Osteoblast (primary cell): ENCODE results near the gene PBX1. TPM values are rescaled to one million over a fixed set of nuclear protein-coding genes. Genes with fewer than 3 reads are reported as not detected.

ENCODE experiments used
- DNase-seq: peaks from one replicate; pipeline ENCODE4 v3.0.0; 2011; ENCODE audit warnings: low spot score, mixed read lengths; ENCODE audit not compliant: insufficient read length; ENCODE audit errors: missing footprints
- H2AFZ ChIP-seq: 2 replicates; pipeline ENCODE4 v1.6.0; 2011; ENCODE audit warnings: mild to moderate bottlenecking, low read length
- H3K27ac ChIP-seq: 2 replicates; pipeline ENCODE4 v1.5.1; 2011; ENCODE audit warnings: mild to moderate bottlenecking, low read depth, low read length, moderate library complexity
- H3K27me3 ChIP-seq: 2 replicates; pipeline ENCODE4 v1.6.0; 2012; ENCODE audit warnings: mild to moderate bottlenecking, control low read depth, inconsistent platforms, low read length, moderate library complexity; ENCODE audit not compliant: insufficient read depth
- H3K36me3 ChIP-seq: 2 replicates; pipeline ENCODE4 v1.5.1; 2011; ENCODE audit warnings: mild to moderate bottlenecking, low read length, control low read depth, moderate library complexity; ENCODE audit not compliant: insufficient read depth
- H3K4me1 ChIP-seq: 2 replicates; pipeline ENCODE4 v1.5.1; 2011; ENCODE audit warnings: mild to moderate bottlenecking, low read length, control low read depth, moderate library complexity; ENCODE audit not compliant: insufficient read depth
- H3K4me2 ChIP-seq: 2 replicates; pipeline ENCODE4 v1.6.0; 2011; ENCODE audit warnings: mild to moderate bottlenecking, low read length; ENCODE audit not compliant: insufficient read depth
- H3K4me3 ChIP-seq: fragments of 200-600 bp; sonication (generic); 3 replicates; pipeline ENCODE4 v1.5.1; 2012; ENCODE audit warnings: mild to moderate bottlenecking, low read length, inconsistent platforms; ENCODE audit not compliant: insufficient read depth
- H3K79me2 ChIP-seq: 2 replicates; pipeline ENCODE4 v1.6.0; 2012; ENCODE audit warnings: mild to moderate bottlenecking, low read length, control low read depth, inconsistent platforms; ENCODE audit not compliant: insufficient read depth
- H3K9me3 ChIP-seq: 2 replicates; pipeline ENCODE4 v1.5.1; 2011; ENCODE audit warnings: low read depth, low read length, control low read depth
- H4K20me1 ChIP-seq: 2 replicates; pipeline ENCODE4 v1.6.0; 2012; ENCODE audit warnings: mild to moderate bottlenecking, low read length, control low read depth; ENCODE audit not compliant: insufficient read depth
- CTCF ChIP-seq: IDR thresholded peaks from 2 replicates; pipeline ENCODE4 v1.5.1; 2011; ENCODE audit warnings: mild to moderate bottlenecking, low read depth, low read length, moderate library complexity; ENCODE audit errors: extremely low read depth
- total RNA-seq: library from RNA; depleted of rRNA; stranded (reverse); fragments of >200 nt; gene quantifications from 2 replicates; pipeline ENCODE4 v1.2.3, GENCODE V29; 2012

Gene PBX1
- total RNA-seq, 1 donor, result 10.1 TPM

DNA sequence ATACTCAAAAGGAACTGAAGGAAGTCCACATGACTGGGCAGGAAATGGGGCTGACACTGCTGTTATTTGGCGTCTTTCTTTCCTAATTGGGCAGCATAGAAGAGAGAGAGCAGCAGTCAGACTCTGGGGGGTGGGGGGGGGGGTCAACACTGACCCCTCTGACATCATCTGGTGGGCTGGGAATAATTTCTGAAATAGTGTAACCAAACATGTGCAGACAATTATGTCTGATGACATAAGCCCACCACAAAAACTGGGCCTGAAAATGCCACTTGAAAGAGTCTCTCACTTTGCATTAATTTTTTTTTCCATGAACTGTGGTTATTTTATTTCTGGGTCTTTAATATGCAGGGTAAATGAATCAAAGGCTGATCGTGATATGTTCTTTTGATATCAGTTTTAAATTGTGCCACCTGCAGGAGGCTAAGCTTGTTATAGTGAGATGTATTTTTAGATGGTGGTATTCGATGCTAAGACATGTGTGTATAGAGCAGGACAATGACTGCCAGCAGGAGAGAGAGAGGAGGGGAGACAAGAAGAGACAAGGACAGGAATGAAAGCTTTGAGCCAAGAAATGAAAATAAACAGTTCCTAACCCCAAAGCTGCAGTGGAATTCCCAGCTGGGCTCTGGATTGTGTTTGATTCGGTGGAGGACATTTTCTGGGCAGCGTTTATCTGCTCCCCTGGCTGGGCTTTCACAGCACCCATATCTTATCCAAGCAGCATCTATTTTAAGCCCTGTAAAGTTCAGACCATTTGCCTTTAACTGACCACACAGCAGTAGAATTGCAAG, 264.7 kb downstream of the PBX1 start:
- Histone ChIP-seq H3K4me1 (no peaks in the 10 kb centered on the region), H3K36me3 (no peaks in the 10 kb centered on the region), H3K9me3 (no peaks in the 10 kb centered on the region), H3K4me2 (no peak overlapping the region), H3K79me2 (no peaks in the 10 kb centered on the region), H2AFZ (no peak overlapping the region), H3K27me3 (no peaks in the 10 kb centered on the region), H3K27ac (no peak overlapping the region), H4K20me1 (no peaks in the 10 kb centered on the region), H3K4me3 (no peak overlapping the region)
- TF ChIP-seq CTCF, result no peak
- no peak for DNase-seq

DNA sequence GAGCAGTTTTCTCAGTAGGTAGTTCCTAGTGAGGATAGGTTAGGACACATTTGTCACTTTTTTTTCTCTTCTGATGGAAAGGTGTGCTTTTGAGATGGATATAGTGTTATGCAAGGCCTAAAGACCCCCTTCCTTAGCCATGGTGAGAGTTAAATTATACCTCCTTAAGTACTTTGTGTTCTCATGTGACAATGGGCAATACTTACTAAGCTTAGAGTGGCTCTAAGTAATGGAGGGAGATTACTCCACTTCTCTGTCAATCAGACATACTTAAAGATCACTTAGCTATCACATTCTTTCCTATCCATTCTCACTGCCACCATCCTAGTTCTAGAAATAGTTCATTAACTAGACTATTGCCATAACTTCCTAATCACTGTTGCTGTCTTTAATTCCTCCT, 265.6 kb downstream of the PBX1 start:
- Histone ChIP-seq H3K27me3 (no peaks in the 10 kb centered on the region), H3K4me3 (no peak overlapping the region), H4K20me1 (no peaks in the 10 kb centered on the region), H3K4me2 (no peak overlapping the region), H3K4me1 (no peaks in the 10 kb centered on the region), H3K36me3 (no peaks in the 10 kb centered on the region), H3K9me3 (no peaks in the 10 kb centered on the region), H3K79me2 (no peaks in the 10 kb centered on the region), H2AFZ (no peak overlapping the region), H3K27ac (no peak overlapping the region)
- no peak for TF ChIP-seq CTCF
- no peak for DNase-seq

DNA sequence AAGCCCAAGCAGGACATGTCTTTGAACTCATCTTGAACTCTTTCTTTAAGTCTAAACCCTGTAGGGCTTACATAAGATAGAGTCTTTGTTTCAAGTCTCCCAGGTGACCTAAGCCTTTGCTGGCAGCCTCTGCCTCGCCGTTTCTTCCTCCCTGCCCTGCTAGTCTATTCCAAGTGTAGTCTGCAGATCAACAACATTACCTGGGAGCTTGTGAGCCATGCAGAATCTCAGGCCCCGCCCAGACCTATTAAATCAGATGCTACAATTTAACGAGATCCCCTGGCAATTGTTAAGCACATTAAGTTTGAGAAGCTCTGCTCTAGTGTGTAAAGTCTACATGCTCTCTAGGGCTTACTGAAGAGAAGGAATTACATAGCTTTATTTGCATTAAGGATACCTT, 271.6 kb downstream of the PBX1 start:
- TF ChIP-seq CTCF, result no peak
- no peak overlapping the region for H3K4me3 ChIP-seq
- no peaks in the 10 kb centered on the region for H3K4me1 ChIP-seq
- H3K9me3 ChIP-seq, result no peaks in the 10 kb centered on the region
- H3K27me3 ChIP-seq, result no peaks in the 10 kb centered on the region
- no peak for DNase-seq
- no peaks in the 10 kb centered on the region for H3K36me3 ChIP-seq
- no peak overlapping the region for H2AFZ ChIP-seq
- H3K79me2 ChIP-seq, result no peaks in the 10 kb centered on the region
- no peak overlapping the region for H3K27ac ChIP-seq
- no peaks in the 10 kb centered on the region for H4K20me1 ChIP-seq
- no peak overlapping the region for H3K4me2 ChIP-seq

- no peaks in the 10 kb centered on the region for H3K27me3 ChIP-seq
- no peaks in the 10 kb centered on the region for H3K9me3 ChIP-seq
- H4K20me1 ChIP-seq, result no peaks in the 10 kb centered on the region
- no peak overlapping the region for H3K4me2 ChIP-seq
- no peak overlapping the region for H3K4me3 ChIP-seq
- H3K36me3 ChIP-seq, result no peaks in the 10 kb centered on the region
- DNase-seq, result no peak
- H2AFZ ChIP-seq, result no peak overlapping the region
- no peak overlapping the region for H3K27ac ChIP-seq
- TF ChIP-seq CTCF, result no peak
- H3K79me2 ChIP-seq, result no peaks in the 10 kb centered on the region
- H3K4me1 ChIP-seq, result no peaks in the 10 kb centered on the region
Observed at GRCh38 chr1:164834641-164835040, 275.7 kb downstream of the PBX1 start.
